K562 (cell line): Measurements from ENCODE around the gene SLC7A4. TPM values are rescaled to one million over a fixed set of nuclear protein-coding genes. Genes with fewer than 3 reads are reported as not detected.

Experiments used
- CCAR2 ChIP-seq: fragments of 200-400 bp; formaldehyde crosslinking; IDR thresholded peaks from 2 replicates; pipeline ENCODE4 v1.6.1; 2017; ENCODE audit warnings: mild to moderate bottlenecking, low read depth, low read length
- CEBPG ChIP-seq, 3 experiments: fragments of 200-800 bp in 1 of 3; sonication (Bioruptor generic) in 1 of 3; sonication (generic) in 1 of 3; formaldehyde crosslinking in 1 of 3; IDR thresholded peaks in 2 of 3; conservative IDR thresholded peaks in 1 of 3; 2 replicates each; pipeline versions ENCODE4 v1.6.1 to v1.8.0; 2016 to 2022; ENCODE audit warnings: missing compliant biosample characterization in 2 of 3, missing genetic modification characterization in 2 of 3, mild to moderate bottlenecking in 1 of 3, missing genetic modification reagents in 1 of 3
- MAX ChIP-seq: sonication (generic); formaldehyde crosslinking; IDR thresholded peaks from 2 replicates; pipeline ENCODE4 v1.9.0; 2022; ENCODE audit warnings: mild to moderate bottlenecking, missing genetic modification reagents
- MTA2 ChIP-seq: fragments of 450-650 bp; IDR thresholded peaks from 2 replicates; pipeline ENCODE4 v1.6.1; 2016; ENCODE audit warnings: low read depth
- POLR2AphosphoS2 ChIP-seq: IDR thresholded peaks from 2 replicates; pipeline ENCODE4 v1.6.1; 2012; ENCODE audit warnings: low read length, improper control_type of control experiment
- RHOXF2B ChIP-seq: fragments of 250-450 bp; sonication (Bioruptor Pico); conservative IDR thresholded peaks from 2 replicates; pipeline ENCODE4 v1.5.1; 2021
- RREB1 ChIP-seq: fragments of 250-450 bp; sonication (Bioruptor Pico); IDR thresholded peaks from 2 replicates; pipeline ENCODE4 v1.4.0; 2020
- ZNF121 ChIP-seq: sonication (generic); formaldehyde crosslinking; conservative IDR thresholded peaks from 2 replicates; pipeline ENCODE4 v1.8.0; 2022; ENCODE audit warnings: missing genetic modification reagents
- polyA plus RNA-seq, 8 experiments: library from polyadenylated mRNA; depleted of rRNA in 4 of 8; stranded (reverse) in 5 of 8; unstranded in 3 of 8; fragments of >200 nt; fragmentation: Nextera tagmentation in 2 of 8; fragmentation: Illumina TruSeq in 1 of 8; extraction: Ambion mirVana in 2 of 8; extraction: Trizol in 1 of 8; gene quantifications; 2 replicates each; pipeline versions ENCODE4 v1.2.1 to v1.2.3, GENCODE V29; 2011 to 2014; ENCODE audit warnings: inconsistent platforms in 1 of 8, missing spikeins in 1 of 8
- total RNA-seq, 7 experiments: library from RNA; depleted of rRNA in 6 of 7; stranded (reverse); fragments of >200 nt in 6 of 7; fragmentation: Illumina TruSeq in 2 of 7; extraction: Trizol in 2 of 7; gene quantifications; 2 replicates each; pipeline versions ENCODE4 v1.2.1 to v1.2.3, GENCODE V29; 2011 to 2021; ENCODE audit warnings: low replicate concordance in 1 of 7
- TF ChIP-seq, protein P1 (sequence below), 2 experiments: fragments of 450-650 bp; IDR thresholded peaks; 2 replicates each; pipeline ENCODE4 v1.6.1; 2016; ENCODE audit warnings: mild to moderate bottlenecking in 2 of 2, borderline replicate concordance in 1 of 2, low read depth in 1 of 2, moderate library complexity in 1 of 2

Gene SLC7A4
- total and polyA plus RNA-seq, 9 of the 15 experiments (the other 6 are each of a cell fraction or from before 2014, with no cell fraction given) = not detected

GRCh38 chr22:20998411-20999336, 33.7 kb downstream of the SLC7A4 start (continued):
- TF ChIP-seq, protein P1, sequence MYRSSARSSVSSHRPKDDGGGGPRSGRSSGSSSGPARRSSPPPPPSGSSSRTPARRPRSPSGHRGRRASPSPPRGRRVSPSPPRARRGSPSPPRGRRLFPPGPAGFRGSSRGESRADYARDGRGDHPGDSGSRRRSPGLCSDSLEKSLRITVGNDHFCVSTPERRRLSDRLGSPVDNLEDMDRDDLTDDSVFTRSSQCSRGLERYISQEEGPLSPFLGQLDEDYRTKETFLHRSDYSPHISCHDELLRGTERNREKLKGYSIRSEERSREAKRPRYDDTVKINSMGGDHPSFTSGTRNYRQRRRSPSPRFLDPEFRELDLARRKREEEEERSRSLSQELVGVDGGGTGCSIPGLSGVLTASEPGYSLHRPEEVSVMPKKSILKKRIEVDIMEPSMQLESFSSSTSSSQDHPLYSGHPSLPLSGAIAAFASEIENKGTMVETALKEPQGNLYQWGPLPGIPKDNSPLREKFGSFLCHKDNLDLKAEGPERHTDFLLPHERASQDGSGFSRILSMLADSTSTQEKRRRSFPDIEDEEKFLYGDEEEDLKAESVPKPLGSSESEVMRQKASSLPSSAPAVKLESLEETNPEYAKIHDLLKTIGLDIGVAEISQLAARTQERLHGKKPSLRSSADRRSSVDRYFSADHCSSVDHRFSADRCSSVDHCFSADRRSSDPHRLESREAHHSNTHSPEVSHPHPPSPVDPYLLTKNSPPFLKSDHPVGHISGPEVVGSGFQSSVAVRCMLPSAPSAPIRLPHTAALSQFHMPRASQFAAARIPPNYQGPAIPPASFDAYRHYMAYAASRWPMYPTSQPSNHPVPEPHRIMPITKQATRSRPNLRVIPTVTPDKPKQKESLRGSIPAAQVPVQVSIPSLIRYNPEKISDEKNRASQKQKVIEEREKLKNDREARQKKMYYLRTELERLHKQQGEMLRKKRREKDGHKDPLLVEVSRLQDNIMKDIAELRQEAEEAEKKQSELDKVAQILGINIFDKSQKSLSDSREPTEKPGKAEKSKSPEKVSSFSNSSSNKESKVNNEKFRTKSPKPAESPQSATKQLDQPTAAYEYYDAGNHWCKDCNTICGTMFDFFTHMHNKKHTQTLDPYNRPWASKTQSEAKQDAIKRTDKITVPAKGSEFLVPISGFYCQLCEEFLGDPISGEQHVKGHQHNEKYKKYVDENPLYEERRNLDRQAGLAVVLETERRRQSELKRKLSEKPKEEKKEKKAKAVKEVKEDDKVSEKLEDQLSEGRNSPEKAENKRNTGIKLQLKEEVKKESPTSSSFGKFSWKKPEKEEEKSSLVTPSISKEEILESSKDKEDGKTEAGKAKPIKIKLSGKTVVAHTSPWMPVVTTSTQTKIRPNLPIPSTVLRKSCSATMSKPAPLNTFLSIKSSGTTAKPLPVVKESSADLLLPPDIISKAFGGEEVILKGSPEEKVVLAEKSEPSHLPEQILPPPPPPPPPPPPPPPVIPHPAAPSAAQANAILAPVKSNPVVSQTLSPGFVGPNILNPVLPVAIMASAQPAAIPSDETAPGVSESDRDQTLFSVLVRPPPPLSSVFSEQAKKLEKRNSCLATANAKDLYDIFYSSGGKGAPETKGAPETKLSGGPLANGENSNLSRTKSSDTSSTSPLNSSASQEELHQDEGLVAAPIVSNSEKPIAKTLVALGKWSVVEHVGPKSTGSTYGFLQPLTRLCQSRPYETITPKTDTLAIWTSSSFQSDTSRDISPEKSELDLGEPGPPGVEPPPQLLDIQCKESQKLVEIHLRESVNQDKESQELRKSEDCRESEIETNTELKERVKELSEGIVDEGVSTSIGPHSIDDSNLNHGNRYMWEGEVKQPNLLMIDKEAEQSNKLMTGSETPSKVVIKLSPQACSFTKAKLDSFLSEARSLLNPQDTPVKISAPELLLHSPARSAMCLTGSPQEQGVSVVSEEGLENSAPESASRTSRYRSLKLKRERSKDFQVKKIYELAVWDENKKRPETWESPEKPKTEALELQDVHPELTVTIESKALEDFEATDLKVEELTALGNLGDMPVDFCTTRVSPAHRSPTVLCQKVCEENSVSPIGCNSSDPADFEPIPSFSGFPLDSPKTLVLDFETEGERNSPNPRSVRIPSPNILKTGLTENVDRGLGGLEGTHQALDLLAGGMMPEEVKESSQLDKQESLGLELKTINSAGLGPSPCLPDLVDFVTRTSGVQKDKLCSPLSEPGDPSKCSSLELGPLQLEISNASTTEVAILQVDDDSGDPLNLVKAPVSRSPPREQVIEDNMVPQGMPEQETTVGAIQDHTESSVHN (IDR thresholded peaks at IDR 0.05; ENCODE audit: borderline replicate concordance in 1 of 2, low read depth in 1 of 2) = no peak
- TF ChIP-seq RHOXF2B (peak; percentile 88), MAX (CRISPR knock-in tag) (no peak), RREB1 (CRISPR knock-in tag) (0 out of 2 replicates have a peak, but pooled peaks have one; percentile 40), CEBPG (CRISPR knock-in tag; IDR thresholded peaks at IDR 0.05) (no peak), CEBPG (tag; conservative IDR thresholded peaks at IDR 0.05 in 1 of 2, IDR thresholded peaks at IDR 0.05 in 1 of 2) (no peak), CCAR2 (no peak), POLR2AphosphoS2 (peak; percentile 96), ZNF121 (CRISPR knock-in tag) (no peak), MTA2 (no peak)
